Activated naive CD4-positive, alpha-beta T cell treated with anti-CD3 and anti-CD28 coated beads, Interleukin-2, amount 10 ng/mL, durations not matched to agents 7 days and 5 days (primary cell): ENCODE data around the gene FSD1.

Experiments
- CTCF ChIA-PET: fragments of 350-600 bp; sonication (Branson Sonifier 250); formaldehyde crosslinking; loops from one replicate; lab custom pipeline; 2021; ENCODE audit warnings: antibody characterized with exemption; lab: Charles Lee
- DNase-seq: peaks from one replicate; pipeline ENCODE4 v3.0.0-alpha.2; 2020
- H3K27ac Mint-ChIP-seq: one replicate; pipeline ENCODE4 v1.8.0; 2021; ENCODE audit warnings: mild to moderate bottlenecking, moderate library complexity, mixed read lengths
- H3K27me3 Mint-ChIP-seq: one replicate; pipeline ENCODE4 v1.8.0; 2021; ENCODE audit warnings: mild to moderate bottlenecking, mixed read lengths
- H3K36me3 Mint-ChIP-seq: one replicate; pipeline ENCODE4 v1.8.0; 2021; ENCODE audit warnings: mixed read lengths
- H3K4me1 Mint-ChIP-seq: one replicate; pipeline ENCODE4 v1.8.0; 2021; ENCODE audit warnings: mixed read lengths
- H3K4me3 Mint-ChIP-seq: one replicate; pipeline ENCODE4 v1.8.0; 2021; ENCODE audit warnings: mild to moderate bottlenecking, moderate library complexity, mixed read lengths
- H3K9me3 Mint-ChIP-seq: one replicate; pipeline ENCODE4 v1.8.0; 2021; ENCODE audit warnings: mixed read lengths

FSD1 gene

GRCh38 chr19:4363571-4364304 lies 59.3 kb downstream of the FSD1 start:
- no peaks in the 10 kb centered on the region for H3K27me3 Mint-ChIP-seq
- peaks cover 23% of the 10 kb centered on the region for H3K4me1 Mint-ChIP-seq
- no peak overlapping the region for H3K27ac Mint-ChIP-seq
- CTCF ChIA-PET: interaction anchor here (0.9 to 4.1 kb wide), 3 partner anchors 11 to 97 kb away, joined by 5 to 16 read pairs (median 8); partner anchors contain the start of gene SH3GL1
- H3K4me3 Mint-ChIP-seq: no peak overlapping the region
- H3K36me3 Mint-ChIP-seq: peaks cover 34% of the 10 kb centered on the region
- no peaks in the 10 kb centered on the region for H3K9me3 Mint-ChIP-seq
- DNase-seq: no peak

- Mint-ChIP-seq H3K4me1 (peaks cover 37% of the 10 kb centered on the region), H3K36me3 (peaks cover 27% of the 10 kb centered on the region), H3K27me3 (no peaks in the 10 kb centered on the region), H3K4me3 (no peak overlapping the region), H3K27ac (no peak overlapping the region), H3K9me3 (no peaks in the 10 kb centered on the region)
- no peak for DNase-seq
- CTCF ChIA-PET: interaction anchor here (0.9 to 4.1 kb wide), 3 partner anchors 13 to 98 kb away, joined by 3 to 16 read pairs (median 5); partner anchors contain the start of gene SH3GL1
Measured at GRCh38 chr19:4365341-4365740, 60.9 kb downstream of the FSD1 start.

GRCh38 chr19:4365791-4366665 lies 61.6 kb downstream of the FSD1 start:
- Mint-ChIP-seq H3K4me1 (peaks cover 44% of the 10 kb centered on the region), H3K27ac (peak overlapping the region; percentile 71), H3K4me3 (no peak overlapping the region), H3K27me3 (no peaks in the 10 kb centered on the region), H3K36me3 (peaks cover 25% of the 10 kb centered on the region), H3K9me3 (no peaks in the 10 kb centered on the region)
- CTCF ChIA-PET: interaction anchor here (1.8 to 4.1 kb wide), 2 partner anchors 13 to 34 kb away, joined by 5 to 16 read pairs; partner anchors contain the start of gene SH3GL1
- no peak for DNase-seq

GRCh38 chr19:4366666-4367335 lies 62.4 kb downstream of the FSD1 start:
- no peak for DNase-seq
- H3K27ac Mint-ChIP-seq: peak overlapping the region; percentile 97
- no peaks in the 10 kb centered on the region for H3K9me3 Mint-ChIP-seq
- H3K4me1 Mint-ChIP-seq: peaks cover 51% of the 10 kb centered on the region
- H3K27me3 Mint-ChIP-seq: no peaks in the 10 kb centered on the region
- H3K4me3 Mint-ChIP-seq: no peak overlapping the region
- peaks cover 27% of the 10 kb centered on the region for H3K36me3 Mint-ChIP-seq
- CTCF ChIA-PET: interaction anchor here (1.8 to 4.1 kb wide), 2 partner anchors 14 to 34 kb away, joined by 5 to 16 read pairs; partner anchors contain the start of gene SH3GL1

- CTCF ChIA-PET: interaction anchor here (1.6 to 4.1 kb wide), 2 partner anchors 15 to 100 kb away, joined by 5 to 16 read pairs; no protein-coding TSS in a partner anchor
- Mint-ChIP-seq H3K4me3 (no peak overlapping the region), H3K9me3 (no peaks in the 10 kb centered on the region), H3K4me1 (peaks cover 57% of the 10 kb centered on the region), H3K27me3 (no peaks in the 10 kb centered on the region), H3K27ac (peak overlapping the region; percentile 97), H3K36me3 (peaks cover 24% of the 10 kb centered on the region)
- no peak for DNase-seq
Measured at GRCh38 chr19:4367336-4367723, 62.9 kb downstream of the FSD1 start.

GRCh38 chr19:4367781-4368127 lies 63.4 kb downstream of the FSD1 start:
- H3K27me3 Mint-ChIP-seq: no peaks in the 10 kb centered on the region
- H3K4me3 Mint-ChIP-seq: peak overlapping the region; percentile 26
- DNase-seq: no peak
- peaks cover 24% of the 10 kb centered on the region for H3K36me3 Mint-ChIP-seq
- peak overlapping the region; percentile 97 for H3K27ac Mint-ChIP-seq
- CTCF ChIA-PET: interaction anchor here (1.3 to 1.6 kb wide), 2 partner anchors 15 to 101 kb away, joined by 3 to 5 read pairs; no protein-coding TSS in a partner anchor
- H3K4me1 Mint-ChIP-seq: peaks cover 61% of the 10 kb centered on the region
- H3K9me3 Mint-ChIP-seq: no peaks in the 10 kb centered on the region

- DNase-seq: peak; percentile 34
- Mint-ChIP-seq H3K27ac (peak overlapping the region; percentile 97), H3K36me3 (peaks cover 24% of the 10 kb centered on the region), H3K4me1 (peaks cover 63% of the 10 kb centered on the region), H3K4me3 (peak overlapping the region; percentile 70), H3K27me3 (no peaks in the 10 kb centered on the region), H3K9me3 (no peaks in the 10 kb centered on the region)
- CTCF ChIA-PET: interaction anchor here (0.7 to 2.0 kb wide), 6 partner anchors 15 to 180 kb away, joined by 3 to 6 read pairs (median 4); partner anchors contain the start of genes CHAF1A and SH3GL1
Measured at GRCh38 chr19:4368128-4368820, 63.9 kb downstream of the FSD1 start.

GRCh38 chr19:4369109-4369887 lies 64.9 kb downstream of the FSD1 start:
- peak overlapping the region; percentile 97 for H3K27ac Mint-ChIP-seq
- H3K9me3 Mint-ChIP-seq: no peaks in the 10 kb centered on the region
- CTCF ChIA-PET: interaction anchor here (0.8 to 2.0 kb wide), 8 partner anchors 16 to 102 kb away, joined by 3 to 6 read pairs (median 4); partner anchors contain the start of genes CHAF1A and SH3GL1
- peaks cover 23% of the 10 kb centered on the region for H3K36me3 Mint-ChIP-seq
- peak overlapping the region; percentile 70 for H3K4me3 Mint-ChIP-seq
- no peaks in the 10 kb centered on the region for H3K27me3 Mint-ChIP-seq
- DNase-seq: peak; percentile 93
- peaks cover 69% of the 10 kb centered on the region for H3K4me1 Mint-ChIP-seq

GRCh38 chr19:4369888-4370260 lies 65.5 kb downstream of the FSD1 start:
- peak overlapping the region; percentile 97 for H3K27ac Mint-ChIP-seq
- CTCF ChIA-PET: interaction anchor here (0.8 to 2.0 kb wide), 5 partner anchors 16 to 30 kb away, joined by 3 to 6 read pairs (median 4); partner anchors contain the start of gene SH3GL1
- no peaks in the 10 kb centered on the region for H3K27me3 Mint-ChIP-seq
- peaks cover 70% of the 10 kb centered on the region for H3K4me1 Mint-ChIP-seq
- H3K9me3 Mint-ChIP-seq: no peaks in the 10 kb centered on the region
- peak; percentile 85 for DNase-seq
- H3K36me3 Mint-ChIP-seq: peaks cover 22% of the 10 kb centered on the region
- peak overlapping the region; percentile 70 for H3K4me3 Mint-ChIP-seq

GRCh38 chr19:4370418-4371041 lies 66.1 kb downstream of the FSD1 start:
- Mint-ChIP-seq H3K27me3 (no peaks in the 10 kb centered on the region), H3K4me3 (peak overlapping the region; percentile 70), H3K4me1 (peaks cover 73% of the 10 kb centered on the region), H3K27ac (peak overlapping the region; percentile 97), H3K36me3 (peaks cover 21% of the 10 kb centered on the region), H3K9me3 (no peaks in the 10 kb centered on the region)
- DNase-seq: no peak
- CTCF ChIA-PET: interaction anchor here (0.8 to 1.6 kb wide), 5 partner anchors 20 to 67 kb away, joined by 3 to 6 read pairs (median 3); partner anchors contain the start of gene SH3GL1

- Mint-ChIP-seq H3K9me3 (no peaks in the 10 kb centered on the region), H3K4me3 (peak overlapping the region; percentile 70), H3K27me3 (no peaks in the 10 kb centered on the region), H3K4me1 (peaks cover 81% of the 10 kb centered on the region), H3K27ac (peak overlapping the region; percentile 97), H3K36me3 (peaks cover 29% of the 10 kb centered on the region)
- DNase-seq: no peak
- CTCF ChIA-PET: interaction anchor here (0.9 to 1.0 kb wide), 2 partner anchors 29 to 68 kb away, joined by 3 read pairs; partner anchors contain the start of gene SH3GL1
Measured at GRCh38 chr19:4371247-4372164, 67.1 kb downstream of the FSD1 start.
